HG02678 (cell line): ENCODE results near the gene ZFYVE19.
"Not testable (repeated sequence)": the region's sequence is repeated elsewhere in the genome, so short reads cannot be mapped to it uniquely, and the experiment has no call there.

Source experiments
- ATAC-seq: cut with Tn5 transposase; IDR thresholded peaks from one replicate; pipeline ENCODE4 v1.9.1; 2021; ENCODE audit warnings: mild to moderate bottlenecking, moderate library complexity; ENCODE audit not compliant: unreplicated experiment

The ZFYVE19 gene

GRCh38 chr15:40845511-40846284 is 38.8 kb downstream of the ZFYVE19 start:
- no peak for ATAC-seq

GRCh38 chr15:40846841-40847222 is 39.9 kb downstream of the ZFYVE19 start:
- peak; percentile 24 for ATAC-seq

- ATAC-seq = peak; percentile 74
These were observed 40.5 kb downstream of the ZFYVE19 start for GRCh38 chr15:40847223-40847961.

GRCh38 chr15:40850576-40851112 is 43.8 kb downstream of the ZFYVE19 start:
- ATAC-seq = no peak

GRCh38 chr15:40852529-40852928 is 45.6 kb downstream of the ZFYVE19 start:
- ATAC-seq = no peak

- no peak for ATAC-seq
These were observed 46.5 kb downstream of the ZFYVE19 start for GRCh38 chr15:40853241-40853890.

- no peak for ATAC-seq
These were observed 47.3 kb downstream of the ZFYVE19 start for GRCh38 chr15:40854161-40854560.

GRCh38 chr15:40855706-40856234 is 48.9 kb downstream of the ZFYVE19 start:
- ATAC-seq = no peak

GRCh38 chr15:40856746-40857145 is 49.9 kb downstream of the ZFYVE19 start:
- ATAC-seq = no peak

- peak; percentile 70 for ATAC-seq
These were observed 50.9 kb downstream of the ZFYVE19 start for GRCh38 chr15:40857601-40858341.

GRCh38 chr15:40858706-40859105 is 51.8 kb downstream of the ZFYVE19 start:
- no peak for ATAC-seq

GRCh38 chr15:40859206-40859851 is 52.4 kb downstream of the ZFYVE19 start:
- ATAC-seq = peak; percentile 66

- ATAC-seq = not testable (repeated sequence)
These were observed 54.3 kb downstream of the ZFYVE19 start for GRCh38 chr15:40861147-40861546.

GRCh38 chr15:40863660-40864270 is 56.9 kb downstream of the ZFYVE19 start:
- ATAC-seq = no peak
